H1 (cell line): Measurements from ENCODE around the gene FAM111A. TPM values are rescaled to one million over a fixed set of nuclear protein-coding genes. Genes with fewer than 3 reads are reported as not detected.

Experiments
- CHD1 ChIP-seq: IDR thresholded peaks from 2 replicates; pipeline ENCODE4 v1.6.1; 2012; ENCODE audit warnings: low read depth, low read length, improper control_type of control experiment
- CHD7 ChIP-seq: fragments of 300-600 bp; sonication (generic); IDR thresholded peaks from 2 replicates; pipeline ENCODE4 v1.7.1; 2012; ENCODE audit warnings: low read length, moderate library complexity, mild to moderate bottlenecking, inconsistent platforms; ENCODE audit not compliant: insufficient replicate concordance
- KDM1A ChIP-seq: fragments of 200-600, 300-600 bp; sonication (generic); IDR thresholded peaks from 2 replicates; pipeline ENCODE4 v1.7.1; 2016; ENCODE audit warnings: mild to moderate bottlenecking, low read length, borderline replicate concordance
- KDM4A ChIP-seq: IDR thresholded peaks from one replicate; pipeline ENCODE4 v1.7.1; 2012; ENCODE audit warnings: low read depth, mild to moderate bottlenecking, moderate library complexity, low read length, inconsistent platforms; ENCODE audit not compliant: severe bottlenecking
- SIRT6 ChIP-seq: IDR thresholded peaks from one replicate; pipeline ENCODE4 v1.7.1; 2012; ENCODE audit warnings: low read length, inconsistent platforms
- TEAD4 ChIP-seq: IDR thresholded peaks from 2 replicates; pipeline ENCODE4 v1.6.1; 2012; ENCODE audit warnings: low read depth, low read length, inconsistent platforms, mixed read lengths
- polyA plus RNA-seq, 7 experiments: library from polyadenylated mRNA; depleted of rRNA in 3 of 7; stranded (reverse) in 5 of 7; unstranded in 2 of 7; fragments of >200 nt in 5 of 7; fragments of 200-250 nt in 2 of 7; gene quantifications; 1 replicate in 5 of 7; 2 replicates in 1 of 7; 4 replicates in 1 of 7; pipeline versions ENCODE4 v1.2.1 to v1.2.3, GENCODE V29; 2011 to 2013; ENCODE audit warnings: missing spikeins in 2 of 7, mixed read lengths in 2 of 7
- total RNA-seq: library from RNA; stranded (reverse); fragmentation: NEBNext Ultra II Directional; extraction: Animal tissue kit (Norgen Biotek cat#: 25700); gene quantifications from 2 replicates; pipeline ENCODE4 v1.2.1, GENCODE V29; 2021
- TF ChIP-seq, protein P1 (sequence below): IDR thresholded peaks from 2 replicates; pipeline ENCODE4 v1.6.1; 2011; ENCODE audit warnings: low read depth, mild to moderate bottlenecking, low read length; ENCODE audit not compliant: insufficient read depth

The FAM111A gene
- total and polyA plus RNA-seq, 2 of the 8 experiments (the other 6 are each of a cell fraction or from before 2014, with no cell fraction given) = 10.2 to 29.9 TPM

GRCh38 chr11:59145534-59145933 lies 2.9 kb downstream of the FAM111A start (continued):
- TF ChIP-seq TEAD4 (no peak), CHD1 (no peak), KDM1A (no peak), CHD7 (no peak), SIRT6 (no peak), KDM4A (no peak)
- TF ChIP-seq, protein P1, sequence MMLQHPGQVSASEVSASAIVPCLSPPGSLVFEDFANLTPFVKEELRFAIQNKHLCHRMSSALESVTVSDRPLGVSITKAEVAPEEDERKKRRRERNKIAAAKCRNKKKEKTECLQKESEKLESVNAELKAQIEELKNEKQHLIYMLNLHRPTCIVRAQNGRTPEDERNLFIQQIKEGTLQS = no peak
- TF ChIP-seq, all 59 proteins: peak for 0
